ENCODE measurements around the gene TP53I13. TPM values are rescaled to one million over a fixed set of nuclear protein-coding genes. Genes with fewer than 3 reads are reported as not detected.
A peak's percentile ranks its signal among the peaks of the same experiment; 100 is the strongest.

The TP53I13 gene
- total and polyA plus RNA-seq, 2 of the 4 experiments (the other 2 are of a cell fraction): 22.0 to 48.3 TPM

- in situ Hi-C loops (cut with MboI; ENCODE audit: low sequenced_read_pairs): no loop called here
- Histone ChIP-seq H3K9me1 (ENCODE audit: insufficient read depth, low read length) (peaks cover 26% of the 10 kb centered on the region), H3K36me3 (ENCODE audit: control insufficient read depth, insufficient read depth, low read length) (peaks cover 16% of the 10 kb centered on the region), H4K91ac (ENCODE audit: insufficient read depth, low read depth, low read length) (no peak overlapping the region), H3K4me2 (ENCODE audit: low read depth, low read length) (peak overlapping the region; percentile 20; the same call in 1 of the 2 replicates), H4K20me1 (ENCODE audit: insufficient read depth, low read length) (peaks cover 58% of the 10 kb centered on the region), H3K9me3 (ENCODE audit: control insufficient read depth, insufficient read depth, low read length) (no peaks in the 10 kb centered on the region), H2BK5ac (ENCODE audit: low read depth, low read length, poor library complexity, severe bottlenecking) (no peak overlapping the region), H4K8ac (ENCODE audit: low read depth in 2 of 2, low read length in 2 of 2) (no peak overlapping the region), H2BK15ac (ENCODE audit: low read depth, low read length) (no peak overlapping the region), H2AK9ac (replicated peaks; ENCODE audit: low read depth, low read length, poor library complexity) (peak overlapping the region; percentile 33), H3K4me1 (ENCODE audit: control insufficient read depth, insufficient read depth, low read length) (peaks cover 41% of the 10 kb centered on the region), H3K23ac (ENCODE audit: low read depth, low read length) (peak overlapping the region; percentile 72), H2AFZ (replicated peaks; ENCODE audit: low read length, poor library complexity) (no peak overlapping the region), H3K79me1 (ENCODE audit: low read depth in 1 of 2, low read length in 2 of 2) (peaks cover 38 to 75% of the 10 kb centered on the region in 2 experiments), H3K14ac (replicated peaks; ENCODE audit: low read depth, low read length) (peak overlapping the region; percentile 8; the same call in 1 of the 2 replicates), H4K5ac (ENCODE audit: low read depth, low read length) (no peak overlapping the region), H3K56ac (ENCODE audit: extremely low read depth, insufficient read depth, low read length) (no peak overlapping the region), H2BK20ac (ENCODE audit: low read depth, low read length) (no peak overlapping the region), H3K4ac (ENCODE audit: low read depth, low read length) (peak overlapping the region; percentile 51; the same call in 1 of the 2 replicates), H3K27me3 (ENCODE audit: control insufficient read depth, insufficient read depth, low read length) (no peaks in the 10 kb centered on the region), H3K18ac (ENCODE audit: low read depth, low read length) (no peak overlapping the region), H3K9ac (ENCODE audit: low read depth, low read length) (no peak overlapping the region), H3K27ac (ENCODE audit: insufficient read depth, low read length) (no peak overlapping the region), H3K4me3 (ENCODE audit: insufficient read depth, low read depth, low read length) (no peak overlapping the region), H2AK5ac (ENCODE audit: low read depth, low read length) (peak overlapping the region; percentile 17; the same call in 1 of the 2 replicates), H2BK120ac (ENCODE audit: low read depth, low read length) (no peak overlapping the region)
- ChIA-PET CTCF (no interaction called here), POLR2A (ENCODE audit: unreplicated experiment) (interaction anchor here (0.6 kb wide), 1 partner anchor 13 kb away, joined by 3 read pairs; no protein-coding TSS in a partner anchor)
- intact Hi-C loops (cut with micrococcal nuclease): no loop called here
- no TSS peak for BruUV-seq (replicated peaks)
- dilution Hi-C loops (cut with HindIII; ENCODE audit: low sequenced_read_pairs, unreplicated experiment): no loop called here
- DNase-seq: no peak
- no peak for ATAC-seq (ENCODE audit: low read depth)
- 100% methylated on average over 1 of the region's 9 CpGs; no CpG with 5 or more reads in 1 of the 2 experiments for WGBS, 2 experiments (ENCODE audit: extremely low coverage in 2 of 2, insufficient read length in 1 of 2)
- no peak for TF ChIP-seq CEBPB (IDR thresholded peaks at IDR 0.05; ENCODE audit: low read depth, low read length)
- TF ChIP-seq RCOR1 (IDR thresholded peaks at IDR 0.05; ENCODE audit: insufficient replicate concordance, low read length): no peak
- no peak for TF ChIP-seq NFE2L2 (IDR thresholded peaks at IDR 0.05; ENCODE audit: low read depth, low read length)
- TF ChIP-seq CHD1 (IDR thresholded peaks at IDR 0.05; ENCODE audit: low read depth, low read length): no peak
- TF ChIP-seq ELK1 (IDR thresholded peaks at IDR 0.05; ENCODE audit: borderline replicate concordance, low read depth, low read length): no peak
- no peak for TF ChIP-seq FOS (IDR thresholded peaks at IDR 0.05; ENCODE audit: low read depth, low read length)
- no peak for TF ChIP-seq MAFK (IDR thresholded peaks at IDR 0.05; ENCODE audit: low read depth, low read length)
- no peak for TF ChIP-seq RFX5 (IDR thresholded peaks at IDR 0.05; ENCODE audit: low read depth, low read length)
- no peak for TF ChIP-seq SMC3 (IDR thresholded peaks at IDR 0.05; ENCODE audit: low read depth, low read length)
- no peak for TF ChIP-seq USF2 (IDR thresholded peaks at IDR 0.05; ENCODE audit: low read depth, low read length)
- no peak for TF ChIP-seq CTCF (conservative IDR thresholded peaks at IDR 0.05; ENCODE audit: low read depth, low read length)
- TF ChIP-seq RAD21 (IDR thresholded peaks at IDR 0.05; ENCODE audit: low read length): no peak
- TF ChIP-seq MAZ (IDR thresholded peaks at IDR 0.05; ENCODE audit: borderline replicate concordance, low read depth, low read length): no peak
- no peak for TF ChIP-seq MXI1 (IDR thresholded peaks at IDR 0.05; ENCODE audit: borderline replicate concordance, low read depth, low read length)
- TF ChIP-seq POLR2A (IDR thresholded peaks at IDR 0.05; ENCODE audit: low read depth, low read length): no peak
These were observed 18.4 kb downstream of the TP53I13 start for GRCh38 chr17:29586676-29587469.

All from IMR-90 (cell line).